ENCODE results near the gene MRPS35. TPM values are rescaled to one million over a fixed set of nuclear protein-coding genes. Genes with fewer than 3 reads are reported as not detected.
"Not testable (repeated sequence)": the region's sequence is repeated elsewhere in the genome, so short reads cannot be mapped to it uniquely, and the experiment has no call there.

MRPS35 gene
- total and polyA plus RNA-seq, 2 experiments from 2014 or later = 40.3 to 65.6 TPM

- Histone ChIP-seq H3K36me3 (ENCODE audit: low read depth) (peaks cover 45% of the 10 kb centered on the region), H3K27me3 (replicated peaks; ENCODE audit: insufficient read depth) (no peaks in the 10 kb centered on the region), H3K4me3 (no peak overlapping the region), H2AFZ (no peak overlapping the region), H3K4me2 (ENCODE audit: unreplicated experiment) (no peak overlapping the region), H3F3A (ENCODE audit: insufficient read depth) (peaks cover 5% of the 10 kb centered on the region; the same call in 1 of the 2 replicates), H3K79me2 (ENCODE audit: insufficient read depth) (peaks cover 14% of the 10 kb centered on the region; the same call in 1 of the 2 replicates), H3K9me2 (ENCODE audit: insufficient read depth) (no peaks in the 10 kb centered on the region), H3K9ac (no peak overlapping the region), H3K27ac (no peak overlapping the region), H3K4me1 (ENCODE audit: insufficient read depth) (peaks cover 9% of the 10 kb centered on the region; the same call in 1 of the 2 replicates), H3K9me3 (ENCODE audit: low read depth) (no peaks in the 10 kb centered on the region), H4K20me1 (ENCODE audit: insufficient read depth) (no peaks in the 10 kb centered on the region)
- no peak for TF ChIP-seq EZH2phosphoT487 (IDR thresholded peaks at IDR 0.05; ENCODE audit: insufficient read depth, low read depth)
- TF ChIP-seq EZH2 (IDR thresholded peaks at IDR 0.05; ENCODE audit: insufficient read depth, poor library complexity, severe bottlenecking) = no peak
- DNase-seq = peak; percentile 7
- WGBS, 2 experiments (ENCODE audit: low coverage in 1 of 2, low lambda C conversion rate in 2 of 2, missing lambda C conversion rate in 2 of 2) = 96 to 98% methylated on average over 1 of the region's 1 CpG
- in situ Hi-C loops (cut with MboI) = loop anchor here (10.0 kb wide), 2 partner anchors 211 to 441 kb away; no protein-coding TSS in a partner anchor
Measured at GRCh38 chr12:27733791-27734190, 23.2 kb downstream of the MRPS35 start.

GRCh38 chr12:27734321-27734720 lies 23.7 kb downstream of the MRPS35 start:
- not testable (repeated sequence) for DNase-seq; H3K27me3 ChIP-seq (replicated peaks; ENCODE audit: insufficient read depth); H3K9me3 ChIP-seq (ENCODE audit: low read depth); H3K4me2 ChIP-seq (ENCODE audit: unreplicated experiment); H3K9me2 ChIP-seq (ENCODE audit: insufficient read depth); H3K9ac ChIP-seq; H4K20me1 ChIP-seq (ENCODE audit: insufficient read depth); H3K27ac ChIP-seq; H2AFZ ChIP-seq; H3K4me1 ChIP-seq (ENCODE audit: insufficient read depth); H3F3A ChIP-seq (ENCODE audit: insufficient read depth); H3K4me3 ChIP-seq
- peaks cover 10% of the 10 kb centered on the region; the same call in 1 of the 2 replicates for H3K79me2 ChIP-seq (ENCODE audit: insufficient read depth)
- H3K36me3 ChIP-seq (ENCODE audit: low read depth) = peaks cover 47% of the 10 kb centered on the region
- in situ Hi-C loops (cut with MboI) = loop anchor here (10.0 kb wide), 2 partner anchors 210 to 440 kb away; no protein-coding TSS in a partner anchor
- 89% methylated on average over 9 of the region's 9 CpGs for WGBS, 2 experiments (ENCODE audit: low coverage in 1 of 2, low lambda C conversion rate in 2 of 2, missing lambda C conversion rate in 2 of 2)

GRCh38 chr12:27743601-27744000 lies 33.0 kb downstream of the MRPS35 start:
- H3K4me1 ChIP-seq (ENCODE audit: insufficient read depth) = peaks cover 21% of the 10 kb centered on the region
- no peaks in the 10 kb centered on the region for H3K27me3 ChIP-seq (replicated peaks; ENCODE audit: insufficient read depth)
- in situ Hi-C loops (cut with MboI) = no loop called here
- no peak overlapping the region for H3K4me3 ChIP-seq
- H3K4me2 ChIP-seq (ENCODE audit: unreplicated experiment) = no peak overlapping the region
- 92% methylated on average over 5 of the region's 5 CpGs for WGBS, 2 experiments (ENCODE audit: low coverage in 1 of 2, low lambda C conversion rate in 2 of 2, missing lambda C conversion rate in 2 of 2)
- no peaks in the 10 kb centered on the region for H3K9me2 ChIP-seq (ENCODE audit: insufficient read depth)
- no peaks in the 10 kb centered on the region for H4K20me1 ChIP-seq (ENCODE audit: insufficient read depth)
- no peak overlapping the region for H3K27ac ChIP-seq
- DNase-seq = no peak
- H2AFZ ChIP-seq = no peak overlapping the region
- TF ChIP-seq EZH2phosphoT487 (IDR thresholded peaks at IDR 0.05; ENCODE audit: insufficient read depth, low read depth) (no peak), EZH2 (IDR thresholded peaks at IDR 0.05; ENCODE audit: insufficient read depth, poor library complexity, severe bottlenecking) (no peak)
- H3K9me3 ChIP-seq (ENCODE audit: low read depth) = no peaks in the 10 kb centered on the region
- peaks cover 27% of the 10 kb centered on the region for H3F3A ChIP-seq (ENCODE audit: insufficient read depth)
- H3K9ac ChIP-seq = no peak overlapping the region
- peaks cover 15% of the 10 kb centered on the region for H3K36me3 ChIP-seq (ENCODE audit: low read depth)
- peaks cover 31% of the 10 kb centered on the region for H3K79me2 ChIP-seq (ENCODE audit: insufficient read depth)

- Histone ChIP-seq H3K79me2 (ENCODE audit: insufficient read depth) (peaks cover 36% of the 10 kb centered on the region), H3F3A (ENCODE audit: insufficient read depth) (peaks cover 30% of the 10 kb centered on the region), H3K4me1 (ENCODE audit: insufficient read depth) (peaks cover 21% of the 10 kb centered on the region)
- H3K9me3 ChIP-seq (ENCODE audit: low read depth); H3K27me3 ChIP-seq (replicated peaks; ENCODE audit: insufficient read depth); H2AFZ ChIP-seq; H4K20me1 ChIP-seq (ENCODE audit: insufficient read depth); H3K9ac ChIP-seq; H3K4me2 ChIP-seq (ENCODE audit: unreplicated experiment); H3K4me3 ChIP-seq; in situ Hi-C loops (cut with MboI); H3K9me2 ChIP-seq (ENCODE audit: insufficient read depth); H3K36me3 ChIP-seq (ENCODE audit: low read depth); H3K27ac ChIP-seq; DNase-seq: not testable (repeated sequence)
- WGBS, 2 experiments (ENCODE audit: low coverage in 1 of 2, low lambda C conversion rate in 2 of 2, missing lambda C conversion rate in 2 of 2) = 75 to 89% methylated on average over 1 of the region's 1 CpG
Measured at GRCh38 chr12:27745734-27746133, 35.1 kb downstream of the MRPS35 start.
